Renal cortex interstitium (tissue), 11 donors: ENCODE results near the gene TMUB1. TPM values are rescaled to one million over a fixed set of nuclear protein-coding genes. Genes with fewer than 3 reads are reported as not detected.

ENCODE experiments used
- DNase-seq, 11 donors: peaks; one replicate each; pipeline ENCODE4 v3.0.0-alpha.2; 2013; ENCODE audit warnings: low read depth in 9 of 11, low spot score in 4 of 11; ENCODE audit errors: extremely low read depth in 1 of 11
- polyA plus RNA-seq, 3 donors: library from polyadenylated mRNA; unstranded; fragments of 120-200 nt; gene quantifications; one replicate each; pipeline ENCODE4 v1.2.1, GENCODE V29; 2013; ENCODE audit not compliant: insufficient read length in 3 of 3

Gene TMUB1
- polyA plus RNA-seq, 3 donors, result 21.6 to 36.0 (median 34.5) TPM

GRCh38 chr7:151124481-151124880 is 41.2 kb upstream of the TMUB1 start:
- DNase-seq, result no peak

GRCh38 chr7:151123822-151124464 is 40.6 kb upstream of the TMUB1 start:
- DNase-seq, result peak in 10 of 11 donors; percentile 69 to 83 (median 77)

GRCh38 chr7:151123158-151123821 is 40.0 kb upstream of the TMUB1 start:
- no peak for DNase-seq

GRCh38 chr7:151122796-151123157 is 39.5 kb upstream of the TMUB1 start:
- no peak for DNase-seq

- DNase-seq, result no peak
Observed at GRCh38 chr7:151122276-151122675, 39.0 kb upstream of the TMUB1 start.

- no peak for DNase-seq
Observed at GRCh38 chr7:151121380-151122170, 38.3 kb upstream of the TMUB1 start.

GRCh38 chr7:151120896-151121295 is 37.6 kb upstream of the TMUB1 start:
- DNase-seq, result no peak

GRCh38 chr7:151119902-151120301 is 36.6 kb upstream of the TMUB1 start:
- DNase-seq, result peak in 1 of 11 donors; percentile 39

- no peak for DNase-seq
Observed at GRCh38 chr7:151119055-151119415, 35.7 kb upstream of the TMUB1 start.

GRCh38 chr7:151118108-151119054 is 35.1 kb upstream of the TMUB1 start:
- DNase-seq, result no peak

- no peak for DNase-seq
Observed at GRCh38 chr7:151117565-151117964, 34.3 kb upstream of the TMUB1 start.

GRCh38 chr7:151116603-151117440 is 33.5 kb upstream of the TMUB1 start:
- no peak for DNase-seq

- no peak for DNase-seq
Observed at GRCh38 chr7:151115836-151116418, 32.6 kb upstream of the TMUB1 start.

- no peak for DNase-seq
Observed at GRCh38 chr7:151115121-151115835, 32.0 kb upstream of the TMUB1 start.

- no peak for DNase-seq
Observed at GRCh38 chr7:151114151-151115090, 31.1 kb upstream of the TMUB1 start.
